Urinary bladder (tissue), 4 donors: ENCODE results near the gene TPRA1. TPM values are rescaled to one million over a fixed set of nuclear protein-coding genes. Genes with fewer than 3 reads are reported as not detected.

Experiments used
- DNase-seq: peaks from one replicate; pipeline ENCODE4 v3.0.0-alpha.2; 2015; ENCODE audit errors: extremely low spot score
- H3K27ac ChIP-seq: one replicate; pipeline ENCODE4 v1.5.1; 2013; ENCODE audit warnings: low read depth, mild to moderate bottlenecking, moderate library complexity
- H3K36me3 ChIP-seq: one replicate; pipeline ENCODE4 v1.6.1; 2013; ENCODE audit warnings: mild to moderate bottlenecking, moderate library complexity; ENCODE audit not compliant: insufficient read depth
- H3K4me1 ChIP-seq: one replicate; pipeline ENCODE4 v1.6.1; 2013; ENCODE audit warnings: mild to moderate bottlenecking, moderate library complexity; ENCODE audit not compliant: insufficient read depth
- H3K4me3 ChIP-seq: one replicate; pipeline ENCODE4 v1.5.1; 2013; ENCODE audit warnings: low read depth, low read length
- WGBS: extraction: QIAGEN DNeasy Blood & Tissue Kit; methylation state at CpG from one replicate; pipeline ENCODE4 v1.1.7; 2013; 5-methylcytosine and 5-hydroxymethylcytosine counted together
- polyA plus RNA-seq: library from polyadenylated mRNA; stranded (reverse); fragments of 200-250 nt; gene quantifications from one replicate; pipeline ENCODE4 v1.2.3, GENCODE V29; 2013
- total RNA-seq: library from RNA; depleted of rRNA; stranded (reverse); fragments of >200 nt; gene quantifications from one replicate; pipeline ENCODE4 v1.2.3, GENCODE V29; 2014
- donor health status: healthy with polysubstance abuse.
- donor health status: healthy.

The TPRA1 gene
- total and polyA plus RNA-seq, 2 donors, result 20.6 to 41.5 TPM

DNA sequence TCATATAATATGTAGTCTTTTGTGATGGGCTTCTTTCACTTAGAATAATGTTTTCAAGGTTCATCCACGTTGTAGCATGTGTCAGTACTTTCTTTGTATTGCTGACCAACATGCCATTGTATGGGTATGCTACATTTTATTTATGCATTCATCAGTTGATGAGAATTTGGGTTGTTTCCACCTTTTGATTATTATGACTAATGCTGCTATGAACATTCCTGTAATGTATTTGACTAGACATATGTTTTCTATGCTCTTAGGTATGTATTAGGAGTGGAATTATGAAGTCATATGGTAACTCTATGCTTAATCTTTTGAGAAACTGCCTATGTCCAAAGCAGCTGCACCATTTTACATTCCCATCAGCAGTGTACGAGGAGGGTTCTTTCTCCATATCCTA lies 35.3 kb upstream of the TPRA1 start:
- 38% methylated on average over 2 of the region's 2 CpGs for WGBS

DNA sequence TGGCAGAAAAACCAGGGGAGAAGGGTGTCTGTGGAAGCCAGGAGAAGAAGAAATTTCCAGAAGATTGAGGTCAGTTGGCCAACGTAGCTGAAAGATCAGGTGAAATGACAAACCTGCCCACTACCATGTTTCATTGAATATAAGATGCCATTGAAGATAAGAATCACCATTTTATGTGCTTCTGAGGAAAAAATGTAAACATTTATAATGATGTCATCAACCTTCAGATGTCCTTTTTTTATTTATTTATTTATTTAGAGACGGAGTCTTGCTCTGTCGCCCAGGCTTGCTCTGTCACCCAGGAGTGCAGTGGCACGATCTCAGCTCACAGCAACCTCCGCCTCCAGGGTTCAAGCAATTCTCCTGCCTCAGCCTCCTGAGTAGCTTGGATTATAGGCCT lies 33.5 kb upstream of the TPRA1 start:
- Histone ChIP-seq H3K36me3 (no peaks in the 10 kb centered on the region), H3K4me3 (no peak overlapping the region)
- WGBS, result 82% methylated on average over 5 of the region's 5 CpGs

More for the DNA sequence above, 35.3 kb upstream of the TPRA1 start:
- peaks cover 2% of the 10 kb centered on the region for H3K4me1 ChIP-seq
- H3K27ac ChIP-seq, result no peak overlapping the region
- H3K4me3 ChIP-seq, result no peak overlapping the region
- no peak for DNase-seq
- no peaks in the 10 kb centered on the region for H3K36me3 ChIP-seq

GRCh38 chr3:127622772-127623576 lies 32.4 kb upstream of the TPRA1 start:
- no peak overlapping the region for H3K4me3 ChIP-seq
- H3K4me1 ChIP-seq, result peaks cover 2% of the 10 kb centered on the region
- WGBS, result 90% methylated on average over 8 of the region's 8 CpGs
- DNase-seq, result no peak
- H3K36me3 ChIP-seq, result peaks cover under 1% of the 10 kb centered on the region
- H3K27ac ChIP-seq, result no peak overlapping the region

More for the DNA sequence above, 33.5 kb upstream of the TPRA1 start:
- Histone ChIP-seq H3K27ac (no peak overlapping the region), H3K4me1 (peaks cover 2% of the 10 kb centered on the region)
- DNase-seq, result no peak

DNA sequence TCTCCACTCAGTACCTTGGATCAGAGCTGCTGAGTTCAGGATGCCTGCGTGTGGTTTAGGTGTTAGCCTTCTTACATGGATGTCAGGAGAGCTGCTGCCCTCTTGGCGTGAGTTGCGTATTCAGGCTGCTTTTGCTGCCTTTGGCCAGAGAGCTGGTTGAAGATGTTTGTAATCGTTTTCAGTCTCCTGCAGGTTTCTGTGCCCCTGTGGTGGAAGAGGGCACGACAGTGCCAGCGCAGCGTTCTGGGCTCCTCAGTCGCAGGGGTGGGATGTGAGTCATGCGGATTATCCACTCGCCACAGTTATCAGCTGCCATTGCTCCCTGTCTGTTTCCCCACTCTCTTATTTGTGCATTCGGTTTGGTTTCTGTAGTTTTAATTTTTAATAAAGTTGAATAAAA lies 31.5 kb upstream of the TPRA1 start:
- no peaks in the 10 kb centered on the region for H3K4me1 ChIP-seq
- H3K36me3 ChIP-seq, result peaks cover 2% of the 10 kb centered on the region
- DNase-seq, result no peak
- H3K27ac ChIP-seq, result no peak overlapping the region
- no peak overlapping the region for H3K4me3 ChIP-seq
- 92% methylated on average over 11 of the region's 11 CpGs for WGBS

- 96% methylated on average over 32 of the region's 32 CpGs for WGBS
- H3K27ac ChIP-seq, result no peak overlapping the region
- H3K36me3 ChIP-seq, result peaks cover 2% of the 10 kb centered on the region
- H3K4me3 ChIP-seq, result no peak overlapping the region
- no peaks in the 10 kb centered on the region for H3K4me1 ChIP-seq
- no peak for DNase-seq
Observed at GRCh38 chr3:127620637-127621375, 30.3 kb upstream of the TPRA1 start.

GRCh38 chr3:127618891-127619290 lies 28.4 kb upstream of the TPRA1 start:
- Histone ChIP-seq H3K36me3 (peaks cover 2% of the 10 kb centered on the region), H3K4me3 (no peak overlapping the region), H3K4me1 (no peaks in the 10 kb centered on the region), H3K27ac (no peak overlapping the region)
- WGBS, result 94% methylated on average over 11 of the region's 11 CpGs
- DNase-seq, result no peak

- H3K36me3 ChIP-seq, result peaks cover 2% of the 10 kb centered on the region
- DNase-seq, result no peak
- no peak overlapping the region for H3K4me3 ChIP-seq
- no peak overlapping the region for H3K27ac ChIP-seq
- 95% methylated on average over 26 of the region's 26 CpGs for WGBS
- H3K4me1 ChIP-seq, result no peaks in the 10 kb centered on the region
Observed at GRCh38 chr3:127616836-127617605, 26.5 kb upstream of the TPRA1 start.

DNA sequence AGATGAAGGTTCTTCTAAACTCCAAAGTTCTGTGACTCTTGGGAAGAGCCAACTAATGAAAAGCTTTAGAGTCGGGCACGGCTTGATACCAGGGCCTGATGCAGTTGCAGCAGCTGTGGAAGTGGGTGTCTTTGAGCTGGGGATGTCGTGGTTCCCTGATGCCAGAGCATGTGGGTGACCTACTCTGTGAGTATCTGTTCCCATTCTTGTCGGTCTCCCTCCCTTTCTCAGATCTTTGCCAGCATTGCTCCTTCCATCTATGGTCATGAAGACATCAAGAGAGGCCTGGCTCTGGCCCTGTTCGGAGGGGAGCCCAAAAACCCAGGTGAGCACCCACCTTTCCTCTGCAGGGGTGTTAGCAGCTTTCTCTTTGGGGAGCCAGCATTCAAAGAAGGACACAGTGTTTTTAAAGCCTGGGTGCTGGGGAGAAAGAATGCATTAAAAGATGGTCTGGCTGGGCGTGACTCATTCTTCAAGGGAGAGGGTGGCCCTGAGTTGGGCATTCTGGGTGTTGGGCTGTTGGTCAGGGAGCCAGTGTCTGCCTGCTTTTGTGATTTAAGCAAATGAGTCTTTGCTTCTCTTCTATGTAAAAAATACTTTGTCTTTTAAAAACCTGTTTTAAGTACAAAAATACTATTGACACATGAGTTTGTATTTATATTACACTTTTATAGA lies 25.2 kb upstream of the TPRA1 start:
- Histone ChIP-seq H3K4me1 (no peaks in the 10 kb centered on the region), H3K4me3 (no peak overlapping the region), H3K27ac (no peak overlapping the region), H3K36me3 (peaks cover 2% of the 10 kb centered on the region)
- DNase-seq, result no peak
- 90% methylated on average over 6 of the region's 6 CpGs for WGBS

DNA sequence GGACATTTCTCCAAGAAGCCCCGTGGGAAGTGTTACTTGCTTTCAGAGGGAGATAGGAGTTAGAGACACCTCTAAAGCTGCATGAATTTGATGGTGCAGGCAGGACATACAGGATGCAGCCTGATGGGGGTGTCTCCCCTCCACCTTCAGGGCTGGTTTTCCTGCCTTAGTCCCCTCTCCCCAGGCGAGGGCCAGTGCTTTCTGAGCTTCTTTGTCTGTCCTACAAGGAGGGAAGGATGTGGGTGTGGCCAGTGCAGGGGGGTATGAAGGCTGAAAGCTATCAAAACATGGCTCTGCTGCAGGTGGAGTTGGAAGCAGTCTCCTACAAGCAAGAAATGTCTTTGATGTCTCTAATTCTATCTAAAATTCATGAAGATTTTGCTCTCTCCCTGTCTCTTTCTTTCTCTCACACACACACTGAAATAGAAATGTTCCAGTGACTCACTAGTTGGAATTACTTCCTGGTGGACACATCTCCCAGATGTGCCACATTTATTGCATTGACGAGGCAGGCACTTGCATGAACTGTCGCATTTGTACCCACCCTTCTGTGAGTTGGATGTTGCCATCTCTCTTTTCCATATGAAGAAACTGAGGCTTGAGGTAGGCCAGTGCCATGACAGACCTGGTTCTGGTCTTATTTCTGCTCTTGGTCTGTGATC lies 24.5 kb upstream of the TPRA1 start:
- WGBS, result 85% methylated on average over 4 of the region's 4 CpGs
- Histone ChIP-seq H3K36me3 (peaks cover 2% of the 10 kb centered on the region), H3K4me1 (no peaks in the 10 kb centered on the region), H3K27ac (no peak overlapping the region), H3K4me3 (no peak overlapping the region)
- no peak for DNase-seq

- no peak for DNase-seq
- H3K4me1 ChIP-seq, result no peaks in the 10 kb centered on the region
- H3K4me3 ChIP-seq, result no peak overlapping the region
- H3K36me3 ChIP-seq, result peaks cover 2% of the 10 kb centered on the region
- H3K27ac ChIP-seq, result no peak overlapping the region
Observed at GRCh38 chr3:127613406-127613805, 22.9 kb upstream of the TPRA1 start.

DNA sequence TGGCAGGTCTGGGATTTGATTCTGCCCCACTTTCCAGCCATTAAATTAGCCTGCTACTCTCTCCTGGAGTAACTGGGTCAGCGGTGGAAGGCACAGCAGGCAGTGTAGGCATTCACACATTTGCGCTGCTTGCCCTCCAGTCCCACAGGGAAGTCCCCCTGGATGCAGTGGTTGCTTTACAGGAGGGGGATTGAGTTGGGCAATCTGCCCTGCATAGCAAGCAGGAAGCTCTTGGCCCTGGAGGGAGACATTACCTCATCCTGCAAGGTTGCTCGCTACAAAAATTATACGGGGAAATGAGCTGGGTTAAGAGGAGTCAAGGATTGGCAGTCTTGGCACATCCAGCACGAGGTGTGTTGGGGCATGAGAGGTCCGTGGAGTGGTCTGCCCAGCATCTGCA lies 22.4 kb upstream of the TPRA1 start:
- Histone ChIP-seq H3K4me3 (no peak overlapping the region), H3K4me1 (no peaks in the 10 kb centered on the region), H3K36me3 (peaks cover 2% of the 10 kb centered on the region), H3K27ac (no peak overlapping the region)
- WGBS, result 63% methylated on average over 6 of the region's 6 CpGs
- DNase-seq, result no peak

GRCh38 chr3:127611251-127611650 lies 20.7 kb upstream of the TPRA1 start:
- Histone ChIP-seq H3K4me1 (no peaks in the 10 kb centered on the region), H3K4me3 (no peak overlapping the region), H3K27ac (no peak overlapping the region), H3K36me3 (no peaks in the 10 kb centered on the region)
- no peak for DNase-seq
- WGBS, result 92% methylated on average over 8 of the region's 8 CpGs

GRCh38 chr3:127610105-127610504 lies 19.6 kb upstream of the TPRA1 start:
- H3K4me1 ChIP-seq, result no peaks in the 10 kb centered on the region
- no peaks in the 10 kb centered on the region for H3K36me3 ChIP-seq
- 92% methylated on average over 5 of the region's 5 CpGs for WGBS
- no peak overlapping the region for H3K27ac ChIP-seq
- no peak for DNase-seq
- no peak overlapping the region for H3K4me3 ChIP-seq
